Measurements from ENCODE around the gene PRPF38A. TPM values are rescaled to one million over a fixed set of nuclear protein-coding genes. Genes with fewer than 3 reads are reported as not detected.
A peak's percentile ranks its signal among the peaks of the same experiment; 100 is the strongest.

The PRPF38A gene
- total RNA-seq, 3 donors from 2014 or later (not counting 1 experiment from before 2014, with no cell fraction given): 73.9 to 97.2 (median 95.4) TPM

GRCh38 chr1:52426371-52426770 is 22.0 kb downstream of the PRPF38A start:
- Histone ChIP-seq H3K36me3 (ENCODE audit: control insufficient read depth, insufficient read depth, low read length) (peaks cover 33% of the 10 kb centered on the region), H3K9me3 (ENCODE audit: control insufficient read depth, insufficient read depth, low read length) (no peaks in the 10 kb centered on the region), H3K4me3 (ENCODE audit: low read length) (no peak overlapping the region), H3K27me3 (ENCODE audit: control insufficient read depth, insufficient read depth, low read length) (no peaks in the 10 kb centered on the region), H3K27ac (ENCODE audit: low read length) (no peak overlapping the region), H3K4me1 (ENCODE audit: control insufficient read depth, insufficient read depth, low read length) (peaks cover 9% of the 10 kb centered on the region)
- intact Hi-C loops (cut with micrococcal nuclease): no loop called here
- Mint-ChIP-seq H3K27ac (peak overlapping the region; percentile 86 to 98), H3K4me1 (peaks cover 16 to 26% of the 10 kb centered on the region in 2 donors), H3K36me3 (peaks cover 7% of the 10 kb centered on the region), H3K4me3 (no peak overlapping the region), H3K9me3 (no peaks in the 10 kb centered on the region), H3K27me3 (ENCODE audit: low read depth in 2 of 2) (no peaks in the 10 kb centered on the region)
- no peak for TF ChIP-seq CTCF (IDR thresholded peaks at IDR 0.05)
- WGBS (ENCODE audit: insufficient coverage): 80% methylated on average over 2 of the region's 3 CpGs
- no peak for DNase-seq
- ATAC-seq: no peak

GRCh38 chr1:52427152-52427551 is 22.8 kb downstream of the PRPF38A start:
- Histone ChIP-seq H3K4me1 (ENCODE audit: control insufficient read depth, insufficient read depth, low read length) (peaks cover 9% of the 10 kb centered on the region), H3K36me3 (ENCODE audit: control insufficient read depth, insufficient read depth, low read length) (peaks cover 29% of the 10 kb centered on the region), H3K9me3 (ENCODE audit: control insufficient read depth, insufficient read depth, low read length) (no peaks in the 10 kb centered on the region), H3K27ac (ENCODE audit: low read length) (no peak overlapping the region), H3K4me3 (ENCODE audit: low read length) (no peak overlapping the region), H3K27me3 (ENCODE audit: control insufficient read depth, insufficient read depth, low read length) (no peaks in the 10 kb centered on the region)
- Mint-ChIP-seq H3K27ac (peak overlapping the region in 1 of 2 donors; percentile 8), H3K4me1 (peaks cover 16 to 26% of the 10 kb centered on the region in 2 donors), H3K9me3 (no peaks in the 10 kb centered on the region), H3K4me3 (no peak overlapping the region), H3K27me3 (ENCODE audit: low read depth in 2 of 2) (no peaks in the 10 kb centered on the region), H3K36me3 (peaks cover 7% of the 10 kb centered on the region)
- 94% methylated on average over 1 of the region's 1 CpG for WGBS (ENCODE audit: insufficient coverage)
- TF ChIP-seq CTCF (IDR thresholded peaks at IDR 0.05): no peak
- no peak for ATAC-seq
- DNase-seq: no peak
- intact Hi-C loops (cut with micrococcal nuclease): no loop called here

- intact Hi-C loops (cut with micrococcal nuclease): no loop called here
- no peak for TF ChIP-seq CTCF (IDR thresholded peaks at IDR 0.05)
- WGBS (ENCODE audit: insufficient coverage): over 99% methylated on average over 8 of the region's 8 CpGs
- H3K36me3 Mint-ChIP-seq: peaks cover 29% of the 10 kb centered on the region
- no peaks in the 10 kb centered on the region for H3K9me3 ChIP-seq (ENCODE audit: control insufficient read depth, insufficient read depth, low read length)
- H3K4me3 Mint-ChIP-seq: no peak overlapping the region
- H3K27me3 Mint-ChIP-seq (ENCODE audit: low read depth in 2 of 2): no peaks in the 10 kb centered on the region
- DNase-seq (no peak), ATAC-seq (no peak)
- H3K36me3 ChIP-seq (ENCODE audit: control insufficient read depth, insufficient read depth, low read length): peaks cover 53% of the 10 kb centered on the region
- no peaks in the 10 kb centered on the region for H3K4me1 ChIP-seq (ENCODE audit: control insufficient read depth, insufficient read depth, low read length)
- H3K27me3 ChIP-seq (ENCODE audit: control insufficient read depth, insufficient read depth, low read length): no peaks in the 10 kb centered on the region
- no peaks in the 10 kb centered on the region for H3K9me3 Mint-ChIP-seq
- no peak overlapping the region for H3K4me3 ChIP-seq (ENCODE audit: low read length)
- no peak overlapping the region for H3K27ac ChIP-seq (ENCODE audit: low read length)
- H3K27ac Mint-ChIP-seq: no peak overlapping the region
- H3K4me1 Mint-ChIP-seq: no peaks in the 10 kb centered on the region
Measured at GRCh38 chr1:52432807-52433206, 28.4 kb downstream of the PRPF38A start.

- no peak for TF ChIP-seq CTCF (IDR thresholded peaks at IDR 0.05)
- no peaks in the 10 kb centered on the region for H3K27me3 ChIP-seq (ENCODE audit: control insufficient read depth, insufficient read depth, low read length)
- WGBS (ENCODE audit: insufficient coverage): 100% methylated on average over 1 of the region's 1 CpG
Measured at GRCh38 chr1:52435211-52435610, 30.8 kb downstream of the PRPF38A start.

More at GRCh38 chr1:52435211-52435610, 30.8 kb downstream of the PRPF38A start:
- Mint-ChIP-seq H3K27me3 (ENCODE audit: low read depth in 2 of 2) (no peaks in the 10 kb centered on the region), H3K36me3 (peaks cover 29% of the 10 kb centered on the region), H3K4me3 (no peak overlapping the region), H3K27ac (peak overlapping the region in 1 of 2 donors; percentile 38), H3K4me1 (no peaks in the 10 kb centered on the region), H3K9me3 (no peaks in the 10 kb centered on the region)
- no peak overlapping the region for H3K27ac ChIP-seq (ENCODE audit: low read length)
- H3K36me3 ChIP-seq (ENCODE audit: control insufficient read depth, insufficient read depth, low read length): peaks cover 67% of the 10 kb centered on the region
- H3K4me3 ChIP-seq (ENCODE audit: low read length): no peak overlapping the region
- intact Hi-C loops (cut with micrococcal nuclease): no loop called here
- ATAC-seq: no peak
- DNase-seq: no peak
- H3K9me3 ChIP-seq (ENCODE audit: control insufficient read depth, insufficient read depth, low read length): no peaks in the 10 kb centered on the region
- no peaks in the 10 kb centered on the region for H3K4me1 ChIP-seq (ENCODE audit: control insufficient read depth, insufficient read depth, low read length)
